CD8-positive, alpha-beta memory T cell (primary cell): ENCODE measurements around the gene C12orf50. TPM values are rescaled to one million over a fixed set of nuclear protein-coding genes. Genes with fewer than 3 reads are reported as not detected.

Source experiments
- polyA plus RNA-seq: library from polyadenylated mRNA; unstranded; fragments of 300-500 nt; fragmentation: Illumina TruSeq; gene quantifications from one replicate; pipeline ENCODE4 v1.2.3, GENCODE V29; 2021
- total RNA-seq, 2 experiments: library from RNA; stranded (reverse); gene quantifications; one replicate each; pipeline ENCODE4 v1.2.3, GENCODE V29; 2021

Gene C12orf50
- total and polyA plus RNA-seq, 3 experiments from 2014 or later, result not detected

Other genes with a start within 250 kb of the C12orf50 start
- 10 to 100 TPM; 14.2 to 15.9 TPM for gene CEP290, start 112.7 kb upstream of the C12orf50 start, total RNA-seq
- gene CEP290, start 112.7 kb upstream of the C12orf50 start, polyA plus RNA-seq, result 9.8 TPM
- 10 to 100 TPM in 1 of 2 experiments, 1 to 10 TPM in 1; 7.7 to 10.1 TPM for gene TMTC3, start 112.9 kb upstream of the C12orf50 start, total RNA-seq
- gene TMTC3, start 112.9 kb upstream of the C12orf50 start, polyA plus RNA-seq, result 1.8 TPM